Measurements from ENCODE around the gene ARHGEF1.
"Not testable (repeated sequence)": the region's sequence is repeated elsewhere in the genome, so short reads cannot be mapped to it uniquely, and the experiment has no call there.

ARHGEF1 gene

GRCh38 chr19:41905273-41906002 is 22.5 kb downstream of the ARHGEF1 start:
- no peak for DNase-seq (ENCODE audit: low spot score)

DNA sequence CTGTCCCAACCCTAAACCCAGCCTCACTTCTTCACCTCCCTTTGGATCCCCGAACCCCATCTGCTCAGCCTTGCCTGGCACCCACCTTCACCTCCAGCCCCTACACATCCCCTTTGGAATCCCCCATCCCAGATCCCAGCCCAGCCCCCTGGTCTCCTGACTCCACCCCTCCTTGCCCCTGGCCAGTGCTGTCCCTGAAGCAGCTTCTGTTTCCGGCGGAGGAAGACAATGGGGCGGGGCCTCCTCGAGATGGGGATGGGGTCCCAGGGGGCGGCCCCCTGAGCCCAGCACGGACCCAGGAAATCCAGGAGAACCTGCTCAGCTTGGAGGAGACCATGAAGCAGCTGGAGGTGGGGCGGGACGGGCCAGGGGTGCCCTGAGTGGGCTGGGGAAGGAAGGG is 23.3 kb downstream of the ARHGEF1 start:
- no peak for DNase-seq (ENCODE audit: low spot score)

- no peak for DNase-seq (ENCODE audit: low spot score)
Observed at GRCh38 chr19:41906916-41907680, 24.1 kb downstream of the ARHGEF1 start.

- DNase-seq (ENCODE audit: low spot score) = no peak
Observed at GRCh38 chr19:41907994-41908615, 25.1 kb downstream of the ARHGEF1 start.

GRCh38 chr19:41908724-41909464 is 25.9 kb downstream of the ARHGEF1 start:
- no peak for DNase-seq (ENCODE audit: low spot score)

- no peak for DNase-seq (ENCODE audit: low spot score)
Observed at GRCh38 chr19:41909706-41910105, 26.7 kb downstream of the ARHGEF1 start.

DNA sequence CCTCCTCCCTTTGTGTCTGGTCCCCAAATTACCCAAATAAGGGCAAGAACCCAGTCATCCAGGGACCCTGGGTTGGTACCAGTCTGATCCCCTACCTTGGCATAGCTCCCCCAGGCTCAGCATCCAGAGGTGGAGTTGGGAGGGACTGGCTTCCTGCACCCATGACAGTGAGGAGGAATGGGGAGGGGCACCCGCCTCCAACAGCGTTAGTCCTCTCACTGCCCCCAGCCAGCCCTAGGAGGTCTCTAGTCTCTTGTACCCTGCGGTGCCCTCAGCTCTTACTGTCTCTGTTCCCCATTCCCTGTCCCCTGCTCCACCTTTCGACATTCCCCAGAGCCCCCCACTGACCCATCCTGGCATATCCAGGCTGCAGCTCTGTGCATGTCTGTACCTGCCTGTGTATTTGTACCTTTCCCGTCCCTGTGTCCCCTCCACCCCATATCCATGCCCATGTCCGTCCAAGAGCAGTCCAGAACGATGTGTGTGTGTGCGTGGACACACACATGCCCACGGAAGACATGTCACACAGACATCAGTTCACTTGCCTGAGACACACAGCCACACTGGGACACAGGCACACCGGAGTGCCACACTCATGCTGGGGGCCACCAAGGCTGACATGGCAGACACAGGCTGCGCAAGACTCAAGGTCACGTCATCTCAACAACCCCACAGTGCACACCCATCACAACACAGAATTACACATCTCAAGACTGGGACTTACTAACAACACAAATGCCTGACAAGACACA is 27.4 kb downstream of the ARHGEF1 start:
- DNase-seq (ENCODE audit: low spot score) = no peak

DNA sequence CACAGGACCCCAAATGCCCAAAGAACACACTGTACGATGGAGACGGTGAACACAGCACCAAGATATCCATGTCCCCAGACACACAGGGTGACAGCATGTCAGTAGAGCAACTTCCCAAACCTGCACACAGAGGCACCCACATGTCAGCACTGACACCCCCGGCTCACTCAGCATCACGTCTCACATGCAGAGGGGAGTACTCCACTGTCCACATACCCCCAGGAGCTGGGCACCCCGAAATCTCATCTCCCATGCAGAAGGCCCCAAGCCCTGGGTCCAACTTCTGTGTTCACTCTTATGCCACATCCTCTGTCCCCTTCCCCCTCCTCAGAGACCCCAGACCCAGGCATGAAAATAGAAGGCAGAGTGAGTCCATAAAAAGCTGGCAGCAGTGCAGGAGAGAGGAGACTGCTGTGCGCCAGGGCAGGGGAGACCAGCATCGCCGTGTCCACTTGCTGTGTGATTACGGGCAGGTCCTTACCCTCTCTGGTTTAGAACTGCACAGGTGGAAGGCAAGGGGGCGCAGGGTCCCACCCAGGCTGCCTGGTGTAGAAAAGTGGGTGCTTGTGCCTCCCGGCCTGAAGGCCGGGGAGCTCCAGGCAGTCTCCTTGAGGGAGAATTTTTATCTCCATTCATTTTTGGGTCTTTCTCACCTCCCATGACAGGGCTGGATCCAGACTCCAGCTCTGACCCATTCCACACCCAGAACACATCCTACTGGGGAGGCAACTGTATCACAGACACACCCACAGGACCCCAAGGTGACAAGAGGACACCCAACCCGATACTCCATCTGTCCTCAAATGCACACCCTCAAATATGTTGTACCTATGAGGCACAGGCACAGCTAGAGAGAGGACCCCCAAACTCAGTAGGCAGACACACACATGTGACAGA is 28.3 kb downstream of the ARHGEF1 start:
- no peak for DNase-seq (ENCODE audit: low spot score)

DNA sequence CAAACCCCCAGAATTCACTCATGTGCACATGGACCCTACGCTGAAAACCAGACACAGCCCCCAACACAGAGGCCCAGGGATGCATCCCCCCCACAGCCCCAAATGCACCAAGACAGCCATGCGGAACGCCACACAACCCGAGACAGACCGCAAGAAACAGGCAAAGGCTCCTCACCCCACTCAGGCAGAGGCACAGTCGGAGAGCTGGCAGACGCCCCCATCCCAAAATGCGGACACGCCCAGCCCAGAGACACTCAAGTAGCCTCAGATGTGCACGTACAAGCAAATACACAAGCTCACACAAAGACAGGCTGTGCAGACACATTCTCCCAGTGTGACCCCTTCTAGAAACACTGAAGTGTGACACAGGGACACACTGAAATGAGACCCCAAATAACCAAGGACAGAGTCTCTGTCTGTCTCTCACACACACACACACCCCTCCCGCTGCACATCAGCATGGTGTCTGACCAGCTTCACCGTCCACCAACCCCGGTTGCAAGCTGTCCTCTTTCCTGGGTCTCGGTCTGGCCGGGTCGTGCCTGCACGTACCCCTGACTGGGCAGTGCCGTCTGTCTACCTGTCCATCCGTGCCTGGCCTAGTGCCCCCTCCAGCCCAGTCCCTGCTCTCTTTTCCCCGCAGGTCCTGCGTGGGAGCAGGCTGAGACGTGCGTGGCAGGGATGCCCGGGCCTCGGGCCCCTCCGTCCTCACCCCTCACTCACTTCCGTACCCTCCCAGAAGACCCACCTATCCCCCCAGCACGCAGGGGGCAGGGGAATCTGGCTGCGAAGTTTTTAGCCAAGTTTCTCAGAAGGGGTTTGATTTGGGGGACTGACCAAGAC is 29.1 kb downstream of the ARHGEF1 start:
- no peak for DNase-seq (ENCODE audit: low spot score)

DNA sequence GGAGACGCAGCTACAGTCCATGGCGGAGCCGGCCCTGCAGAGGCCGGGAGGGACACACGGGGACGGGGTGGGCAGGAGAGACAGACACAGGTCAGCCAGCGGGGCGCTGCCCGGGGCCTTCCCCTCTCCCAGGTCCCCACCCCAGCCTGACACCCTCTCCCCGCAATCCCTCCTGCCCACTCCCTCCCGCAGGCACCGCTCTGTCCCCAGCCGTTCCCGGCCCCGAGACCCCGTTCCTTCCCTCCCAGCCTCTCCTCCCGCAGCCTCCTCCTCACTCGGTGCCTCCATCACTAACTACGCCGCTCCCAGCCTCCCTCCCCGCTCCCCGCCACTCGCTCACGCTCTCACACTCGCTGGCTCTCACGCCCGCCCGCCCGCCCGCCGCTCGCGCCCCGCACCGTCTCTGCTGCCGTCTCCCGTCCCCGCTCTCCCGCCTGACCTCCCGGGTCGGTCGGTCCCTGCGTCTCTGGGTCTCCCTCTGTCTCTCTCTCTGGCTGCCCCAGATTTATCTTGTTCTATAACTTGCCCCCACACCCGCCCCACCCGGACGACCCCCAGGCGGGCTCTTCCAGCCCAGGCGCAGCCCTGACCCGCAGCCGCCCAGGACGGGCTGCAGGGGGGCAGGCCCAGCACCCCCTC is 30.0 kb downstream of the ARHGEF1 start:
- no peak for DNase-seq (ENCODE audit: low spot score)

DNA sequence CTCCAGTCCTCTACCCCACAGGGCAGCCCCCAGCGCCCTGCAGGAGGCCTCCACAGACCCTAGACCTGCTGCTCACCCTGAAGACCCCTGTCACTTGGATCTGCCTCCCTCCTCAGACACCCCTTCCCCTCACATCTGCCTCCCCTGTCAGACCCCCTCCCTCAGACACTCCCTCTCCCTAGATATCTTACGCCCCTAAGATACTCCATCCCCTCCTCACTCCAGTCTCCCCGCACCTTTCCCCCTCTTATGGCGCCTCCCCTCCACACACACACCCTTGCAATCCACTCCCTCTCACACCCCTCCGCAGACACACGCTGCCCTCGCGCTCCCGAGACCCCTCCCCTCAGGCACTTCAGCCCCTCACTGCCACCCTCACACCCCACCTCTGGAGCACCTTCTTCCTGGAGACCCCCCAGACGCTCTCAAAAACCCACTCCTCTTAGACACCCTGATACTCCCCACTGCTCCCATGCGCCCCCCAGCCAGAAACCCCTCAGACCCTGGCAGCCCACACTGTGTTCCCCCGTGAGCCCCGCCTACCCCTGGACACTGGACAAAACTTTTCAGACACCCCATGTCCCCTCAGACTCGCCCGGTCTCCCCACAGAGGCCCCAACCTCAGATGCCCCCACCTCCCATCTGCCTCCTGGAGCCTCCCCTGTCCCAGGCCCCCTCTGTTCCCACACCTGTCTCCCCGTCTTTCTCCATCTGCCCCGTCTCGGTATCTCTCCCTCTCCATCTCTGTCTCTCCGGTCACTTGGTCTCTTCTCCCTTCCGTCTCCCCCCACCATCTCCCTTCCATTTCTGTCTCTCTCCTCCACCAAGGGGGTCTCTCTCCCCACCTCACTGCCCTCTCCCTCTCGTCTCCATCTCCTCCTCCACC is 30.8 kb downstream of the ARHGEF1 start:
- DNase-seq (ENCODE audit: low spot score) = no peak

DNA sequence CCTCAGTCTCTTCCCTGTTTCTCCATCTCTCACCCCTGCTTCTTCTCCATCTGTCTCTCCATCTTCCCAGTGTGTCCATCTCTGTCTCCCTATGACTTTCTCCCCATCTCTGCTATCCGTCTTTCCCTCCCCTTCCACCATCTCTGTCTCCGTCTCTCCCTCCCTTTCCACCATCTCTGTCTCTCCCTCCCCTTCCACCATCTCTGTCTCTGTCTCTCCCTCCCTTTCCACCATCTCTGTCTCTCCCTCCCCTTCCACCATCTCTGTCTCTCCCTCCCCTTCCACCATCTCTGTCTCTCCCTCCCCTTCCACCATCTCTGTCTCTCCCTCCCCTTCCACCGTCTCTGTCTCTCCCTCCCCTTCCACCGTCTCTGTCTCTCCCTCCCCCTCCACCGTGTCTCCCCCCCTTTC is 31.4 kb downstream of the ARHGEF1 start:
- DNase-seq (ENCODE audit: low spot score) = not testable (repeated sequence)

- DNase-seq (ENCODE audit: low spot score) = no peak
Observed at GRCh38 chr19:41915021-41915775, 32.2 kb downstream of the ARHGEF1 start.

GRCh38 chr19:41915776-41916414 is 32.9 kb downstream of the ARHGEF1 start:
- no peak for DNase-seq (ENCODE audit: low spot score)

GRCh38 chr19:41917676-41918075 is 34.7 kb downstream of the ARHGEF1 start:
- no peak for DNase-seq (ENCODE audit: low spot score)

DNA sequence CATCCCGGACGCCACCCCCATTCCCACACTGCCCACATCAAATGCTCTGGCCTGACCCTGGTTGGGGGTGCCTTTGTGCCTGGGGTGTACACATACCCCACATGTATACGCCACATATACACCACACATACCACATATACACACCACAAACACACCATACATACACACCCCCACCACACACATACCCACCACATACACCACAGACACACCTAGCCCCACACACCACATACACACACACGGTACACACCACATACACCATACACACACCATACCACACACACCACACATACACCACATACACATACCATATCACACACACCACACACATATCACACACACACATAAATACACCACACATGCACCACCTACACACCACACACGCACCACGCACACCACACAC is 35.1 kb downstream of the ARHGEF1 start:
- DNase-seq (ENCODE audit: low spot score) = no peak

All from CD4-positive, alpha-beta T cell treated with Interleukin-15 for 4 hours (primary cell).